ENCODE data around the gene ECHDC3. TPM values are rescaled to one million over a fixed set of nuclear protein-coding genes. Genes with fewer than 3 reads are reported as not detected.

ECHDC3 gene
- total and polyA plus RNA-seq, 2 of the 4 experiments (the other 2 are of a cell fraction) = 4.3 to 5.0 TPM

- dilution Hi-C loops (cut with HindIII; ENCODE audit: low sequenced_read_pairs, unreplicated experiment) (no loop called here), intact Hi-C loops (cut with micrococcal nuclease) (loop anchor here (5.0 kb wide), 1 partner anchor 33 kb away; the partner anchor contains the start of gene PROSER2), in situ Hi-C loops (cut with MboI; ENCODE audit: low sequenced_read_pairs) (no loop called here)
- no peak overlapping the region for H3K23ac ChIP-seq (ENCODE audit: low read depth, low read length)
- no peak overlapping the region for H3K4me3 ChIP-seq (ENCODE audit: insufficient read depth, low read depth, low read length)
- no peaks in the 10 kb centered on the region for H3K9me1 ChIP-seq (ENCODE audit: insufficient read depth, low read length)
- H3K4me2 ChIP-seq (ENCODE audit: low read depth, low read length) = no peak overlapping the region
- no peaks in the 10 kb centered on the region for H3K9me3 ChIP-seq (ENCODE audit: control insufficient read depth, insufficient read depth, low read length)
- H3K4ac ChIP-seq (ENCODE audit: low read depth, low read length) = no peak overlapping the region
- no peaks in the 10 kb centered on the region for H3K79me1 ChIP-seq (ENCODE audit: low read depth in 1 of 2, low read length in 2 of 2)
- no peak overlapping the region for H2AFZ ChIP-seq (replicated peaks; ENCODE audit: low read length, poor library complexity)
- no peak overlapping the region for H2AK5ac ChIP-seq (ENCODE audit: low read depth, low read length)
- 40% methylated on average over 1 of the region's 2 CpGs; no CpG with 5 or more reads in 1 of the 2 experiments for WGBS, 2 experiments (ENCODE audit: extremely low coverage in 2 of 2, insufficient read length in 1 of 2)
- H2BK120ac ChIP-seq (ENCODE audit: low read depth, low read length) = no peak overlapping the region
- no peaks in the 10 kb centered on the region for H4K20me1 ChIP-seq (ENCODE audit: insufficient read depth, low read length)
- no peak overlapping the region for H2BK15ac ChIP-seq (ENCODE audit: low read depth, low read length)
- no peak overlapping the region for H3K9ac ChIP-seq (ENCODE audit: low read depth, low read length)
- no peak overlapping the region for H4K91ac ChIP-seq (ENCODE audit: insufficient read depth, low read depth, low read length)
- ATAC-seq (ENCODE audit: low read depth) (no peak), DNase-seq (no peak)
- H3K27ac ChIP-seq (ENCODE audit: insufficient read depth, low read length) = no peak overlapping the region
- no peaks in the 10 kb centered on the region for H3K36me3 ChIP-seq (ENCODE audit: control insufficient read depth, insufficient read depth, low read length)
- H3K14ac ChIP-seq (replicated peaks; ENCODE audit: low read depth, low read length) = no peak overlapping the region
- CTCF ChIA-PET = interaction anchor here (0.9 kb wide), 1 partner anchor 154 kb away, joined by 3 read pairs; no protein-coding TSS in a partner anchor
- no peak overlapping the region for H2AK9ac ChIP-seq (replicated peaks; ENCODE audit: low read depth, low read length, poor library complexity)
- peaks cover 14% of the 10 kb centered on the region for H3K27me3 ChIP-seq (ENCODE audit: control insufficient read depth, insufficient read depth, low read length)
- POLR2A ChIA-PET (ENCODE audit: unreplicated experiment) = no interaction called here
- H3K4me1 ChIP-seq (ENCODE audit: control insufficient read depth, insufficient read depth, low read length) = peaks cover 7% of the 10 kb centered on the region
- H3K18ac ChIP-seq (ENCODE audit: low read depth, low read length) = no peak overlapping the region
- H2BK5ac ChIP-seq (ENCODE audit: low read depth, low read length, poor library complexity, severe bottlenecking) = no peak overlapping the region
- no peak overlapping the region for H4K8ac ChIP-seq (ENCODE audit: low read depth in 2 of 2, low read length in 2 of 2)
- no peak overlapping the region for H2BK20ac ChIP-seq (ENCODE audit: low read depth, low read length)
- no TSS peak for BruUV-seq (replicated peaks)
- H3K56ac ChIP-seq (ENCODE audit: extremely low read depth, insufficient read depth, low read length) = no peak overlapping the region
- no peak for TF ChIP-seq CEBPB (IDR thresholded peaks at IDR 0.05; ENCODE audit: low read depth, low read length)
- TF ChIP-seq CTCF (conservative IDR thresholded peaks at IDR 0.05; ENCODE audit: low read depth, low read length) = no peak
- no peak for TF ChIP-seq MAFK (IDR thresholded peaks at IDR 0.05; ENCODE audit: low read depth, low read length)
- no peak for TF ChIP-seq FOS (IDR thresholded peaks at IDR 0.05; ENCODE audit: low read depth, low read length)
- TF ChIP-seq NFE2L2 (IDR thresholded peaks at IDR 0.05; ENCODE audit: low read depth, low read length) = no peak
- TF ChIP-seq ELK1 (IDR thresholded peaks at IDR 0.05; ENCODE audit: borderline replicate concordance, low read depth, low read length) = no peak
- H4K5ac ChIP-seq (ENCODE audit: low read depth, low read length) = no peak overlapping the region
These were observed 47.1 kb downstream of the ECHDC3 start for GRCh38 chr10:11789306-11789705.

Measured in IMR-90 (cell line).